ENCODE data around the gene PGM1. TPM values are rescaled to one million over a fixed set of nuclear protein-coding genes. Genes with fewer than 3 reads are reported as not detected.

Gene PGM1
- total RNA-seq, 1 experiment from 2014 or later = 111 TPM

DNA sequence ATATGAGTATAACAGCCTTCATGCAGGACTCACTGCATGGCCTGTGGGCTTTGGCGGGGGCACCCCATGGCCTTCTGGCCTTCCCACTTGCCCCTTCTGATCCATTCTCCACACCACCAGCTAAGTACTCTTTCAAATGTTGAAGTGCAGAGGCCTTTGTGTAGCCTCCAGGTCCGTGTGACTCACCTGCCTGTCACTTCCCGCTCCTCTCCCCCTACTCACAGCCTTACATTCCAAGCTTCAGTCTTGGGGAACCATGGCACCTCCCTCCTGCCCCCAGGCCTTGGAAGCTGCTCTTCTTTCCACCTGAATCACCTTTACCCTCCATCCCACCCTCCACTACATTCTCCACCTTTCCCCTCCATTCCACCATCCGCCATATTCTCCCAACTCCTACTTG is 69.6 kb downstream of the PGM1 start (continued):
- TF ChIP-seq, protein P1, sequence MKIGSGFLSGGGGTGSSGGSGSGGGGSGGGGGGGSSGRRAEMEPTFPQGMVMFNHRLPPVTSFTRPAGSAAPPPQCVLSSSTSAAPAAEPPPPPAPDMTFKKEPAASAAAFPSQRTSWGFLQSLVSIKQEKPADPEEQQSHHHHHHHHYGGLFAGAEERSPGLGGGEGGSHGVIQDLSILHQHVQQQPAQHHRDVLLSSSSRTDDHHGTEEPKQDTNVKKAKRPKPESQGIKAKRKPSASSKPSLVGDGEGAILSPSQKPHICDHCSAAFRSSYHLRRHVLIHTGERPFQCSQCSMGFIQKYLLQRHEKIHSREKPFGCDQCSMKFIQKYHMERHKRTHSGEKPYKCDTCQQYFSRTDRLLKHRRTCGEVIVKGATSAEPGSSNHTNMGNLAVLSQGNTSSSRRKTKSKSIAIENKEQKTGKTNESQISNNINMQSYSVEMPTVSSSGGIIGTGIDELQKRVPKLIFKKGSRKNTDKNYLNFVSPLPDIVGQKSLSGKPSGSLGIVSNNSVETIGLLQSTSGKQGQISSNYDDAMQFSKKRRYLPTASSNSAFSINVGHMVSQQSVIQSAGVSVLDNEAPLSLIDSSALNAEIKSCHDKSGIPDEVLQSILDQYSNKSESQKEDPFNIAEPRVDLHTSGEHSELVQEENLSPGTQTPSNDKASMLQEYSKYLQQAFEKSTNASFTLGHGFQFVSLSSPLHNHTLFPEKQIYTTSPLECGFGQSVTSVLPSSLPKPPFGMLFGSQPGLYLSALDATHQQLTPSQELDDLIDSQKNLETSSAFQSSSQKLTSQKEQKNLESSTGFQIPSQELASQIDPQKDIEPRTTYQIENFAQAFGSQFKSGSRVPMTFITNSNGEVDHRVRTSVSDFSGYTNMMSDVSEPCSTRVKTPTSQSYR (CRISPR knock-in tag; IDR thresholded peaks at IDR 0.05) = no peak
- no peak for TF ChIP-seq SOX15 (CRISPR knock-in tag; IDR thresholded peaks at IDR 0.05)
- no peak for TF ChIP-seq NFE2L1 (CRISPR knock-in tag; IDR thresholded peaks at IDR 0.05)
- TF ChIP-seq CREB1 (CRISPR knock-in tag; IDR thresholded peaks at IDR 0.05) = no peak
- no peak for TF ChIP-seq CREM (CRISPR knock-in tag; IDR thresholded peaks at IDR 0.05)
- no peak for TF ChIP-seq GTF2I (CRISPR knock-in tag; conservative IDR thresholded peaks at IDR 0.05)
- TF ChIP-seq RORB (CRISPR knock-in tag; IDR thresholded peaks at IDR 0.05) = no peak
- no peak for TF ChIP-seq ZNF232 (CRISPR knock-in tag; IDR thresholded peaks at IDR 0.05)
- TF ChIP-seq, protein P2, sequence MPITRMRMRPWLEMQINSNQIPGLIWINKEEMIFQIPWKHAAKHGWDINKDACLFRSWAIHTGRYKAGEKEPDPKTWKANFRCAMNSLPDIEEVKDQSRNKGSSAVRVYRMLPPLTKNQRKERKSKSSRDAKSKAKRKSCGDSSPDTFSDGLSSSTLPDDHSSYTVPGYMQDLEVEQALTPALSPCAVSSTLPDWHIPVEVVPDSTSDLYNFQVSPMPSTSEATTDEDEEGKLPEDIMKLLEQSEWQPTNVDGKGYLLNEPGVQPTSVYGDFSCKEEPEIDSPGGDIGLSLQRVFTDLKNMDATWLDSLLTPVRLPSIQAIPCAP (CRISPR knock-in tag; IDR thresholded peaks at IDR 0.05) = no peak

DNA sequence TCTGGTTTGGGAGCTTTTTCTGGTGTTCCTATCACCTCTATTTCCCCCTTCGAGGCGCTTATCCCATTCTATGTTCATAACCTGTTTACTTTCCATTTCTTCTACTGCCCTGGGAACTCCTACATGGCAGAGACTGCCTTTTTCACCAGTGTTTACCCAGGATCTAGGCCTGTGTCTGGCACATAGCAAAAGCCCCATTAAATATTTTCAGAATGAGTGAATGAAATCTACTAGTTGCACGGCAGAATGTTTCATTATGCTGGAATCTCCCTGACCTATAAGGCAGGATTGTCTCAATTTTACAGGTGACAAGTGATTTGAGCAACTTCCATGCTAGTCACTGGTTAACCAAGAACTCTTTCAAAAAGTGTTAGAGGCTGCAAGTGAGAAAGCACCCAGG is 70.1 kb downstream of the PGM1 start:
- ChIA-PET CTCF (interaction anchor here (0.8 to 2.8 kb wide), 3 partner anchors 11 to 65 kb away, joined by 3 to 16 read pairs (median 8); no protein-coding TSS in a partner anchor), POLR2A (no interaction called here)
- Mint-ChIP-seq H3K27ac (no peak overlapping the region), H3K4me3 (no peak overlapping the region), H3K36me3 (peaks cover 38% of the 10 kb centered on the region), H3K27me3 (ENCODE audit: low read depth) (0 out of 2 replicates have a peak, but pooled peaks cover 3% of the 10 kb centered on the region), H3K9me3 (peaks cover 21% of the 10 kb centered on the region), H3K4me1 (peaks cover 35% of the 10 kb centered on the region)
- no peak for DNase-seq (ENCODE audit: low spot score)
- ATAC-seq = no peak
- no peak for TF ChIP-seq ZNF396 (CRISPR knock-in tag; IDR thresholded peaks at IDR 0.05; ENCODE audit: borderline replicate concordance)
- TF ChIP-seq TP53 (CRISPR knock-in tag; IDR thresholded peaks at IDR 0.05) = no peak
- TF ChIP-seq SP1 (CRISPR knock-in tag; conservative IDR thresholded peaks at IDR 0.05) = no peak
- TF ChIP-seq, protein P3, sequence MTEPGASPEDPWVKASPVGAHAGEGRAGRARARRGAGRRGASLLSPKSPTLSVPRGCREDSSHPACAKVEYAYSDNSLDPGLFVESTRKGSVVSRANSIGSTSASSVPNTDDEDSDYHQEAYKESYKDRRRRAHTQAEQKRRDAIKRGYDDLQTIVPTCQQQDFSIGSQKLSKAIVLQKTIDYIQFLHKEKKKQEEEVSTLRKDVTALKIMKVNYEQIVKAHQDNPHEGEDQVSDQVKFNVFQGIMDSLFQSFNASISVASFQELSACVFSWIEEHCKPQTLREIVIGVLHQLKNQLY (CRISPR knock-in tag; IDR thresholded peaks at IDR 0.05) = no peak
- no peak for TF ChIP-seq EMX1 (CRISPR knock-in tag; IDR thresholded peaks at IDR 0.05)
- TF ChIP-seq, protein P4, sequence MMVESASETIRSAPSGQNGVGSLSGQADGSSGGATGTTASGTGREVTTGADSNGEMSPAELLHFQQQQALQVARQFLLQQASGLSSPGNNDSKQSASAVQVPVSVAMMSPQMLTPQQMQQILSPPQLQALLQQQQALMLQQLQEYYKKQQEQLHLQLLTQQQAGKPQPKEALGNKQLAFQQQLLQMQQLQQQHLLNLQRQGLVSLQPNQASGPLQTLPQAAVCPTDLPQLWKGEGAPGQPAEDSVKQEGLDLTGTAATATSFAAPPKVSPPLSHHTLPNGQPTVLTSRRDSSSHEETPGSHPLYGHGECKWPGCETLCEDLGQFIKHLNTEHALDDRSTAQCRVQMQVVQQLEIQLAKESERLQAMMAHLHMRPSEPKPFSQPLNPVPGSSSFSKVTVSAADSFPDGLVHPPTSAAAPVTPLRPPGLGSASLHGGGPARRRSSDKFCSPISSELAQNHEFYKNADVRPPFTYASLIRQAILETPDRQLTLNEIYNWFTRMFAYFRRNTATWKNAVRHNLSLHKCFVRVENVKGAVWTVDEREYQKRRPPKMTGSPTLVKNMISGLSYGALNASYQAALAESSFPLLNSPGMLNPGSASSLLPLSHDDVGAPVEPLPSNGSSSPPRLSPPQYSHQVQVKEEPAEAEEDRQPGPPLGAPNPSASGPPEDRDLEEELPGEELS (CRISPR knock-in tag; IDR thresholded peaks at IDR 0.05) = no peak
- TF ChIP-seq, protein P5, sequence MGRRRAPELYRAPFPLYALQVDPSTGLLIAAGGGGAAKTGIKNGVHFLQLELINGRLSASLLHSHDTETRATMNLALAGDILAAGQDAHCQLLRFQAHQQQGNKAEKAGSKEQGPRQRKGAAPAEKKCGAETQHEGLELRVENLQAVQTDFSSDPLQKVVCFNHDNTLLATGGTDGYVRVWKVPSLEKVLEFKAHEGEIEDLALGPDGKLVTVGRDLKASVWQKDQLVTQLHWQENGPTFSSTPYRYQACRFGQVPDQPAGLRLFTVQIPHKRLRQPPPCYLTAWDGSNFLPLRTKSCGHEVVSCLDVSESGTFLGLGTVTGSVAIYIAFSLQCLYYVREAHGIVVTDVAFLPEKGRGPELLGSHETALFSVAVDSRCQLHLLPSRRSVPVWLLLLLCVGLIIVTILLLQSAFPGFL (CRISPR knock-in tag; IDR thresholded peaks at IDR 0.05; ENCODE audit: borderline replicate concordance) = no peak
- TF ChIP-seq SOX15 (CRISPR knock-in tag; IDR thresholded peaks at IDR 0.05) = no peak
- TF ChIP-seq, protein P6, sequence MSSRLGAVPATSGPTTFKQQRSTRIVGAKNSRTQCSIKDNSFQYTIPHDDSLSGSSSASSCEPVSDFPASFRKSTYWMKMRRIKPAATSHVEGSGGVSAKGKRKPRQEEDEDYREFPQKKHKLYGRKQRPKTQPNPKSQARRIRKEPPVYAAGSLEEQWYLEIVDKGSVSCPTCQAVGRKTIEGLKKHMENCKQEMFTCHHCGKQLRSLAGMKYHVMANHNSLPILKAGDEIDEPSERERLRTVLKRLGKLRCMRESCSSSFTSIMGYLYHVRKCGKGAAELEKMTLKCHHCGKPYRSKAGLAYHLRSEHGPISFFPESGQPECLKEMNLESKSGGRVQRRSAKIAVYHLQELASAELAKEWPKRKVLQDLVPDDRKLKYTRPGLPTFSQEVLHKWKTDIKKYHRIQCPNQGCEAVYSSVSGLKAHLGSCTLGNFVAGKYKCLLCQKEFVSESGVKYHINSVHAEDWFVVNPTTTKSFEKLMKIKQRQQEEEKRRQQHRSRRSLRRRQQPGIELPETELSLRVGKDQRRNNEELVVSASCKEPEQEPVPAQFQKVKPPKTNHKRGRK (CRISPR knock-in tag; IDR thresholded peaks at IDR 0.05; ENCODE audit: borderline replicate concordance) = no peak
- no peak for TF ChIP-seq ELF4 (CRISPR knock-in tag; IDR thresholded peaks at IDR 0.05; ENCODE audit: low read depth)
- TF ChIP-seq, protein P1 (CRISPR knock-in tag; IDR thresholded peaks at IDR 0.05) = no peak
- TF ChIP-seq GRHL2 (CRISPR knock-in tag; IDR thresholded peaks at IDR 0.05; ENCODE audit: insufficient replicate concordance, severe bottlenecking) = no peak
- no peak for TF ChIP-seq JUN (CRISPR knock-in tag; IDR thresholded peaks at IDR 0.05)
- no peak for TF ChIP-seq MXD4 (CRISPR knock-in tag; IDR thresholded peaks at IDR 0.05; ENCODE audit: borderline replicate concordance)
- no peak for TF ChIP-seq HMGA2 (CRISPR knock-in tag; IDR thresholded peaks at IDR 0.05)
- TF ChIP-seq GABPB1 (CRISPR knock-in tag; IDR thresholded peaks at IDR 0.05) = no peak
- TF ChIP-seq TCF7 (CRISPR knock-in tag; IDR thresholded peaks at IDR 0.05; ENCODE audit: low read depth) = no peak

All from WTC11 (cell line).